IMR-90 (cell line): ENCODE results near the gene OR52B6. TPM values are rescaled to one million over a fixed set of nuclear protein-coding genes. Genes with fewer than 3 reads are reported as not detected.
"Not testable (repeated sequence)": the region's sequence is repeated elsewhere in the genome, so short reads cannot be mapped to it uniquely, and the experiment has no call there.

Source experiments
- ATAC-seq: fragments of 200-7000 bp; cut with Tn5 transposase; 2 replicates; pipeline ENCODE4 v1.9.1; 2020; ENCODE audit warnings: low read depth, mild to moderate bottlenecking, moderate library complexity
- BruUV-seq: library from RNA; stranded (reverse); fragments of 400-500 nt; replicated peaks from 2 replicates; lab custom pipeline; 2021; lab: Mats Ljungman, UMichigan
- CTCF ChIA-PET: fragments of 300-600 bp; formaldehyde crosslinking; extraction: SDS; loops from one replicate; lab custom pipeline; 2021; ENCODE audit warnings: antibody characterized with exemption; lab: Yijun Ruan, JAX
- POLR2A ChIA-PET: fragments of 300-600 bp; sonication (Branson Sonifier 250); formaldehyde crosslinking; loops from one replicate; lab custom pipeline; 2022; ENCODE audit warnings: antibody characterized with exemption; ENCODE audit not compliant: unreplicated experiment; lab: Charles Lee
- DNase-seq: peaks from one replicate; pipeline ENCODE4 v3.0.0; 2013
- H2AFZ ChIP-seq: replicated peaks from 2 replicates; pipeline ENCODE3; 2013; ENCODE audit warnings: low read length, mild to moderate bottlenecking; ENCODE audit not compliant: poor library complexity
- H2AK5ac ChIP-seq: 2 replicates; pipeline ENCODE4 v1.6.1; 2013; ENCODE audit warnings: low read depth, low read length, inconsistent platforms
- H2AK9ac ChIP-seq: replicated peaks from 2 replicates; pipeline ENCODE3; 2013; ENCODE audit warnings: mild to moderate bottlenecking, low read depth, low read length, moderate library complexity; ENCODE audit not compliant: poor library complexity
- H2BK120ac ChIP-seq: 2 replicates; pipeline ENCODE4 v1.6.1; 2013; ENCODE audit warnings: low read depth, low read length, inconsistent platforms
- H2BK15ac ChIP-seq: 3 replicates; pipeline ENCODE4 v1.6.1; 2013; ENCODE audit warnings: low read depth, low read length, inconsistent platforms
- H2BK20ac ChIP-seq: 2 replicates; pipeline ENCODE4 v1.6.1; 2013; ENCODE audit warnings: low read depth, mild to moderate bottlenecking, inconsistent platforms, low read length, moderate library complexity
- H2BK5ac ChIP-seq: 2 replicates; pipeline ENCODE4 v1.6.1; 2013; ENCODE audit warnings: mild to moderate bottlenecking, low read depth, low read length, inconsistent platforms; ENCODE audit not compliant: poor library complexity, severe bottlenecking
- H3K14ac ChIP-seq: replicated peaks from 2 replicates; pipeline ENCODE4 v1.6.1; 2013; ENCODE audit warnings: low read depth, low read length, inconsistent platforms
- H3K18ac ChIP-seq: 2 replicates; pipeline ENCODE4 v1.6.1; 2013; ENCODE audit warnings: low read depth, low read length, control low read depth
- H3K23ac ChIP-seq: 2 replicates; pipeline ENCODE4 v1.6.1; 2013; ENCODE audit warnings: low read depth, low read length, inconsistent platforms
- H3K27ac ChIP-seq: 2 replicates; pipeline ENCODE4 v1.5.1; 2013; ENCODE audit warnings: mild to moderate bottlenecking, control low read depth, low read length; ENCODE audit not compliant: insufficient read depth
- H3K27me3 ChIP-seq: 2 replicates; pipeline ENCODE4 v1.6.1; 2013; ENCODE audit warnings: low read length; ENCODE audit not compliant: control insufficient read depth, insufficient read depth
- H3K36me3 ChIP-seq: 2 replicates; pipeline ENCODE4 v1.6.1; 2013; ENCODE audit warnings: low read length, mixed read lengths; ENCODE audit not compliant: control insufficient read depth, insufficient read depth
- H3K4ac ChIP-seq: 2 replicates; pipeline ENCODE4 v1.6.1; 2013; ENCODE audit warnings: low read depth, low read length, inconsistent platforms
- H3K4me1 ChIP-seq: 2 replicates; pipeline ENCODE4 v1.6.1; 2013; ENCODE audit warnings: low read length, mixed read lengths; ENCODE audit not compliant: control insufficient read depth, insufficient read depth
- H3K4me2 ChIP-seq: 2 replicates; pipeline ENCODE4 v1.6.1; 2013; ENCODE audit warnings: low read depth, mild to moderate bottlenecking, control low read depth, low read length, moderate library complexity
- H3K4me3 ChIP-seq: 2 replicates; pipeline ENCODE4 v1.5.1; 2013; ENCODE audit warnings: low read depth, mild to moderate bottlenecking, control low read depth, low read length, moderate library complexity; ENCODE audit not compliant: insufficient read depth
- H3K56ac ChIP-seq: 2 replicates; pipeline ENCODE4 v1.6.1; 2013; ENCODE audit warnings: low read length, inconsistent platforms; ENCODE audit not compliant: insufficient read depth; ENCODE audit errors: extremely low read depth
- H3K79me1 ChIP-seq, 2 experiments: 2 replicates each; pipeline ENCODE4 v1.6.1; 2013; ENCODE audit warnings: low read length in 2 of 2, inconsistent platforms in 1 of 2, low read depth in 1 of 2
- H3K9ac ChIP-seq: 2 replicates; pipeline ENCODE4 v1.6.1; 2013; ENCODE audit warnings: low read depth, low read length, control low read depth
- H3K9me1 ChIP-seq: 2 replicates; pipeline ENCODE4 v1.6.1; 2013; ENCODE audit warnings: low read length, inconsistent platforms; ENCODE audit not compliant: insufficient read depth
- H3K9me3 ChIP-seq: 2 replicates; pipeline ENCODE4 v1.6.1; 2013; ENCODE audit warnings: low read length; ENCODE audit not compliant: control insufficient read depth, insufficient read depth
- H4K20me1 ChIP-seq: 2 replicates; pipeline ENCODE4 v1.6.1; 2013; ENCODE audit warnings: low read length, inconsistent platforms; ENCODE audit not compliant: insufficient read depth
- H4K5ac ChIP-seq: 2 replicates; pipeline ENCODE4 v1.6.1; 2013; ENCODE audit warnings: mild to moderate bottlenecking, low read depth, low read length, control low read depth
- H4K8ac ChIP-seq, 2 experiments: 2 replicates each; pipeline ENCODE4 v1.6.1; 2013; ENCODE audit warnings: low read depth in 2 of 2, low read length in 2 of 2, control low read depth in 1 of 2, inconsistent platforms in 1 of 2
- H4K91ac ChIP-seq: 2 replicates; pipeline ENCODE4 v1.6.1; 2013; ENCODE audit warnings: low read depth, low read length, inconsistent platforms; ENCODE audit not compliant: insufficient read depth
- FOS ChIP-seq: fragments of 150-350 bp; IDR thresholded peaks from 2 replicates; pipeline ENCODE4 v1.6.1; 2016; ENCODE audit warnings: low read depth, low read length
- WGBS, 2 experiments: methylation state at CpG; one replicate each; pipeline versions ENCODE4 v1.1.5 to v1.1.7; 2013; ENCODE audit warnings: missing lambda C conversion rate in 2 of 2; ENCODE audit not compliant: insufficient read length in 1 of 2; ENCODE audit errors: extremely low coverage in 2 of 2; 5-methylcytosine and 5-hydroxymethylcytosine counted together
- dilution Hi-C: fragments of 300-500 bp; cut with HindIII; formaldehyde crosslinking; loops from one replicate; pipeline ENCODE4 v1.14.3; 2018; ENCODE audit warnings: low sequenced_read_pairs; ENCODE audit not compliant: unreplicated experiment
- in situ Hi-C: fragments of 300-500 bp; cut with MboI; formaldehyde crosslinking; loops from 3 replicates; pipeline ENCODE4 v1.14.3; 2019; ENCODE audit warnings: low sequenced_read_pairs, inconsistent platforms, mixed read lengths
- intact Hi-C: fragments of 100-400 bp; cut with micrococcal nuclease; formaldehyde crosslinking; loops from 2 replicates; pipeline ENCODE4 v1.10.0; 2022
- polyA plus RNA-seq, 3 experiments: library from polyadenylated mRNA; depleted of rRNA; stranded (reverse); fragments of >200 nt; gene quantifications; 2 replicates each; pipeline ENCODE4 v1.2.3, GENCODE V29; 2012; ENCODE audit warnings: low replicate concordance in 1 of 3
- total RNA-seq: library from RNA; depleted of rRNA; stranded (reverse); fragments of >200 nt; gene quantifications from 2 replicates; pipeline ENCODE4 v1.2.3, GENCODE V29; 2012

Gene OR52B6
- total and polyA plus RNA-seq, 2 of the 4 experiments (the other 2 are of a cell fraction): not detected

DNA sequence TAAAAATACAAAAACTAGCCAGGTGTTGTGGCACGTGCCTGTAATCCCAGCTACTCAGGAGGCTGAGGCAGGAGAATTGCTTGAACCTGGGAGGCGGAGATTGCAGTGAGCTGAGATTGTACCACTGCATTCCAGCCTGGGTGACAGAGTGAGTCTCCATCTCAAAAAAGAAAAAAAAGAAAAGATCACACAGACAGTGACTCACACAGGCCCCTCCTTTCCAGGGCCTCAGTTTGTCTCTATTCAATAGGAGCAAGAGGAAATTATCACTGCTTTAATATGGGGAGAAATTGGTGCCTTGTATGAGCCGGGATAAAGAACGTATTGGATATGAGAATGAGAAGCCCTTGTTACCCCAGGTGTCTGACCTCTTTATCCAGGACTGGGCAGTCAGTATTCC, 22.1 kb downstream of the OR52B6 start:
- BruUV-seq, H3K27ac ChIP-seq, H3K27me3 ChIP-seq, ATAC-seq, H3K9ac ChIP-seq, H3K9me1 ChIP-seq, H3K23ac ChIP-seq, H2BK20ac ChIP-seq, dilution Hi-C loops, POLR2A ChIA-PET, H4K8ac ChIP-seq, H3K14ac ChIP-seq, H2AFZ ChIP-seq, H3K4ac ChIP-seq, H4K5ac ChIP-seq, H4K20me1 ChIP-seq, H2AK9ac ChIP-seq, H3K36me3 ChIP-seq, H3K18ac ChIP-seq, H2AK5ac ChIP-seq, H2BK5ac ChIP-seq, H3K4me1 ChIP-seq, intact Hi-C loops, H3K56ac ChIP-seq, H3K4me3 ChIP-seq, H3K9me3 ChIP-seq, H4K91ac ChIP-seq, H3K4me2 ChIP-seq: not testable (repeated sequence)
- CTCF ChIA-PET: interaction anchor here (0.9 kb wide), 1 partner anchor 28 kb away, joined by 3 read pairs; no protein-coding TSS in a partner anchor
- H3K79me1 ChIP-seq: peaks cover 3 to 21% of the 10 kb centered on the region in 2 experiments
- WGBS, 2 experiments: no CpG with 5 or more reads among the region's 4 CpGs
- H2BK15ac ChIP-seq: peak overlapping the region; percentile 36; the same call in 1 of the 3 replicates
- in situ Hi-C loops: loop anchor here (5.0 to 25.0 kb wide), 2 partner anchors 75 to 710 kb away; partner anchors contain the start of gene CAVIN3
- DNase-seq: peak; percentile 43
- H2BK120ac ChIP-seq: 0 out of 2 replicates have a peak overlapping the region, but pooled peaks have one; percentile 47
- 0 out of 2 replicates have a peak, but pooled peaks have one; percentile 2 for TF ChIP-seq FOS
